Stimulated activated CD8-positive, alpha-beta memory T cell treated with anti-CD3 and anti-CD28 coated beads, Interleukin-12 subunit alpha, Interleukin-12 subunit beta, amount 100 ng/mL, for 4 hours (primary cell): Measurements from ENCODE around the gene ABL2.

Experiments
- DNase-seq: peaks from one replicate; pipeline ENCODE4 v3.0.0-alpha.2; 2020; ENCODE audit warnings: low read depth

Gene ABL2

GRCh38 chr1:179091691-179092165, 137.7 kb downstream of the ABL2 start:
- no peak for DNase-seq

DNA sequence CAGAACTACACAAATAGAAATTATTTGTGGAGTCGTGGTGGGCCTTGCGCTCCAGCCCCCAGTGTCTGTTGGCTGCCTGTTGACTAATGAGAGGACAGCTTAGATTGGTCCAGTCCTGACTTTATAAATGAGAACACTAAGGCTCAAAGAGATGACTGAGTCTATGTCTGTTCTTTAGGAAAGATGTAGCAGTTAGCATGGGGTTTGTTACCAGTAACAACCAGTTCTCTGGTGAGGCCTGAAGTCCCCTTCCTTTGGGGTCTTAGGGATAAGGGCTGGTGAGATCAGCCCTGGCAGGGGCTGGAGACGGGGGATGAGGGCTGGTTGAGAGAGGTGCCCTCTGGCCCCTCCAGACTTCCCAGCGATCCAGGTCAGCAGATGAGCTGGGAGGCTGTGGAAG, 138.6 kb downstream of the ABL2 start:
- DNase-seq, result no peak

GRCh38 chr1:179090522-179090921, 139.0 kb downstream of the ABL2 start:
- DNase-seq, result no peak

DNA sequence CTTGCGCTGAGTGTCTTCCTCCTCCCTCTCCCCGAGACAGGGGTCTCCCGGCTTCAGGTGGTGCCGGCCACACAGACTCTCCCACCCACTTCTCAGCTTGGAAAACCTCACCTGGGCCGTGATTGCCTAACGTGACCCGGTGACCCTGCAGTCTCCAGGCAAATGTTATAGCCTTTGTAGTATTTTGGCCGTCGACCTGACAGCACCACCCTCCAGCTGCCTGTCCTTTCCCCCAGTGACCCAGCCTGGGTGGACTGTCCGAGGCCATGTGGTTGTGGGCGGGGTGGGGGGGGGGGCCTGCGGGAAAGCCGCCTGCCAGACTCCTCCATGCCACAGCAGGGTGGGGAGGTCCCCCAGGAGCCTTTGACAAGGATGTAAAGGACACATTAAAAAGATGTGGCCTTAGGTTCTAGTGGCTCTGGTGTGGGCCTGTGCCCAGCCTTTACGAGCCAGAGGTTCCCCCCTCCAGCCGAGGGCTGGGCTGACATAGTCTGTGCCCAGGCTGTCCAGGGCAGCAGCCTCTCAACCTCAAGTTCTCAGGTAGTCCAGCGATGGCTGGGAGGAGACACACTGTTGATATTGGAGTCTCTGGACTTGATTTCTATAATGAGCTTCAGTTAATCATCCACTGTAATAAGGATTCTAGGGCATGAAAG, 139.5 kb downstream of the ABL2 start:
- no peak for DNase-seq

- no peak for DNase-seq
These were observed 141.8 kb downstream of the ABL2 start for GRCh38 chr1:179087665-179088064.

- DNase-seq, result no peak
These were observed 145.9 kb downstream of the ABL2 start for GRCh38 chr1:179083533-179083932.

- DNase-seq, result no peak
These were observed 146.5 kb downstream of the ABL2 start for GRCh38 chr1:179082999-179083335.

GRCh38 chr1:179082333-179082998, 147.0 kb downstream of the ABL2 start:
- peak; percentile 10 for DNase-seq

DNA sequence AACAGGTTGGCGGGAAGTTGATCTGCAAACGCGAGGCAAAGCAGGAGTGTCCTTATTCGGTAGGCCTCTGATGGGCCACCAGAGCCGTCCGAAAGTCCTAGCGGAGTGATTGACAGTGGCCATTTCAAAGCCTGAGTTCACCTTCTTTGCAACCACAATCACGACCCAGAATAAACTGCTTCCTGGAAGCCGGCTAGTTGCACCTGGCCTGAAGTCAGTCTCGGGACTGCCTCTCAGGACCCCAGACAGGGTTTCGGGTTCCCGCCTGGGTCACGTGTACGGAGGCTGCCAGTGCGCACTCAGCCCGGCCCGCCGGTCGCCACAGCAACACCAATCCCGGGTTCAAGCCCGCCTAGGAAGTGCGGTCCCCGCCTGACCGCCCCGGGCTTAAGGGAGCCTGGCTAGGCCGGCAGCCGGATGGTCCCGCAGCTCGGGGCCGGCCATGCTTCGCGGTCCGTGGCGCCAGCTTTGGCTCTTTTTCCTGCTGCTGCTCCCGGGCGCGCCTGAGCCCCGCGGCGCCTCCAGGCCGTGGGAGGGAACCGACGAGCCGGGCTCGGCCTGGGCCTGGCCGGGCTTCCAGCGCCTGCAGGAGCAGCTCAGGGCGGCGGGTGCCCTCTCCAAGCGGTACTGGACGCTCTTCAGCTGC, 147.7 kb downstream of the ABL2 start, which contains the start of gene TOR3A:
TSS of gene TOR3A (plus strand) at position 384 of the 646 bp plus-strand sequence. CDS start at position 443, 59 bp downstream.
- peak; percentile 58 for DNase-seq

DNA sequence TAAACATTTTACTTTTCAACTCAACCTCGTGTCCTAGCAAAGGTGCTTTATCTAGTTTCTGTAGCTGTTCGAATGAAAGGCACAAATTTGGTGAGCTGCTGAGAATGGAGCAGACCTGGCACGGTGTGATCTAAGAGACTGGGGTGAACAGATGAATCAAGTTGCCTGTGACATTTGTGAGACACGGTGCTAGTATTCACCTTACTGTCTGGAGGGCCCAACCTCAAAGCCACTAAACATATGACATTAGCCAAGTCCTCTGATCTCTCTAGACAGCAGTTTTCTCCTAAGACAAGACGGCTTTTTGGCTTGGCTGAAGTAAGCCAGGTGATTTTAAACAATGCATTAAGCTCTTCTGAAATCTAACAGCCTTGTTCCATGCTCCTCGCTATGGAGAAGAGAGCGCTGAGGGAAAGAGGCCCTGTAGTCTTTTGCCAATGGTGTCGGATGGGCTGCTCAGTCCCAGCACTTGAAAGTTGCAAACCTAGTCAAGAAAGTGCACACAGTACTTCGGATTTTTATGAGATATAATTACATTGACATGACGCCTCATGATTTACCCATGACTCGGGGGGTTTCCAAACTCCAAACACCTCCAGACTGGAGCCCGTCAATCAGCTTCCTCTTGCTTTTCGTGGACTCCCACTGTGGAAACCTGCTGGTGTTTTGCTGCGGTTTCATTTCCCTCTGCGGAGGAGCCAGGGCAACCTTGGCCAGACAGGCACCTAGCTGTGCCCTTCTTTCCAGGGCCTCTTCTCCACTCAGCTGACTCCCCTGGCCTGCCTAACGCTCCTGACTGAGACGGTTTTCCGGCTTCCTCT, 148.4 kb downstream of the ABL2 start:
- DNase-seq, result peak; percentile 13

- no peak for DNase-seq
These were observed 150.2 kb downstream of the ABL2 start for GRCh38 chr1:179079113-179079761.

DNA sequence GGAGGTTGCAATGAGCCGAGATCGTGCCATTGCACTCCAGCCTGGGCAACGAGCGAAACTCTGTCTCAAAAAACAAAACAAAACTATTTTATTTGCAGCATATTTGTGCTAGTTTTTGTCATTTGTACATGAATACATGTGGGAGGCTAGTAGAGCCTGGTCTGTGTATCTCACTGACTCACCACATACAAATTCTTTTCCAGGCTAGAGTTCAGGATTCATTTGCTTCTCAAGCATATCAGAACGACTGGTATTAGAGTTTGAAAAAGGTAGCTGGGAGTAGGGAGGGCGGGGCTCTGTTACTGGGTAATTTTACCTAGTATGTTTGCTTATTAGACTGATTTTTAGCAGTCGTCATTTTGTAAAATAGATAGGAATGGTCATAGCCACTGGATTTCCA, 152.1 kb downstream of the ABL2 start:
- DNase-seq, result no peak

DNA sequence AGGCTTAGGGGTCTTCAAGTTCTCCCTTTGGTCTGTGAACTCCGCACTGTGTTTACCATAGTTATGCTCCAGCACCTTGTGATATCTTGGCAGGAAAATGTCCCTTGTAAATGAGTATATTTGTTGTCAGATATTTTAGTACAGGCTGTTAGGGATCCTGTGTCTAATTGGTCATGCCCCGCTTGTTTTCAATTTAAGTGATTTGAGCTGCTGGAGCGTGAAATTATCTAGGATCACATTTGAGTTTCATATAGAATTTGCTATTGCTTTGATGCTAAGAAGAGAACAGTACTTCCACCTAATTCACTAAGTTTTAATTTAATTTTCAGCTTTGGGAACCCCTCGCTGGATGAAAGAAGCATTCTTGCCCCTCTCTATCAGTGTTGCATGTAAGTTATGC, 163.0 kb downstream of the ABL2 start:
- no peak for DNase-seq

GRCh38 chr1:179061360-179062282, 167.9 kb downstream of the ABL2 start:
- DNase-seq, result no peak

GRCh38 chr1:179058487-179059483, 170.7 kb downstream of the ABL2 start:
- no peak for DNase-seq

GRCh38 chr1:179055937-179056336, 173.5 kb downstream of the ABL2 start:
- DNase-seq, result no peak

GRCh38 chr1:179053486-179053885, 176.0 kb downstream of the ABL2 start:
- no peak for DNase-seq

DNA sequence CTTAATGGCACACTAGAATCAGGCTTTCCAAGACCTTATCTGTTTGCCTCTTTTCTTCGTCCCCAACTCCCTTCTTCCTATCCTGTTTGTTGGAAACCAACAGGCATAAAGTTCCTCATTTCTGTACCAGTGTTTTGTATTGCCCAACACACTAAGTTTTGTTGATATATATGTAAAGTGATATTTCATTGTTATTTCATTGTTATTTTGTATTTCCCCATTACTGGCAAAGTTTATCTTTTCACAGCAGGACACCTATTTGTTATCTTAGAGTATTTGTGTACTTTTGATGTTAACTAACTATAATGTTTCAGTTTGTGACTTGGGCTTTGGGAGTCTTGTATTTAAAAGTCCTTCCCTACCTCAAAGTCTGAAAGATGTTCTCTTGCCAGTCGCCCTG, 176.7 kb downstream of the ABL2 start:
- no peak for DNase-seq
